Body of pancreas (tissue), 4 donors: ENCODE measurements around the gene PTPRN2.

ENCODE experiments used
- CTCF ChIP-seq, 7 experiments: fragments of 450-650 bp in 4 of 7; fragments of 200-600 bp in 3 of 7; sonication (generic) in 3 of 7; IDR thresholded peaks; one replicate each; pipeline ENCODE4 v1.5.1; 2016 to 2019; ENCODE audit warnings: antibody characterized with exemption in 7 of 7
- POLR2A ChIP-seq, 3 donors: fragments of 450-650 bp; IDR thresholded peaks; one replicate each; pipeline ENCODE4 v1.6.1; 2016; ENCODE audit warnings: antibody characterized with exemption in 3 of 3, mild to moderate bottlenecking in 2 of 3

DNA sequence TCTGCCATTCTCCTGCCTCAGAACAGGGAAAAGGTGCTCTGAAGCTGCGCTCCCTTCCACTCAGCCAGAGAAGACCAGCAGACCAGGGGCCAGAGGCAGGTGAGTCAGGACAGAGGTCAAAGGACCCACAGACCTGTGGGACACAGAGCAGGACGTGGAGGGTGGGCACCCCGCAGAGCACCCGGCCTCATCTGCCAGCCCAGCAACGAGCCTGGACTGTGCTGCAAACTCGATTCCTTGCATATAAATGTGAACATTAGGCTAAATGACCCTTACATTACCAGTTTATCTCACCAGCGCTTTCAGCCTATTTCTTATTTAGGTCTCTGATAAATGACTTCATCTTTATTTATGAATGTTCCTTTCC is 50.1 kb downstream of the PTPRN2 start:
- no peak for TF ChIP-seq CTCF (IDR thresholded peaks at IDR 0.05)
- TF ChIP-seq POLR2A (IDR thresholded peaks at IDR 0.05) = no peak
